Loucy (cell line): ENCODE measurements around the gene GRHL1.

Source experiments
- H2AFZ ChIP-seq: fragments of 200-600 bp; sonication (generic); 2 replicates; pipeline ENCODE4 v1.6.0; 2016; ENCODE audit warnings: antibody characterized with exemption, mild to moderate bottlenecking, low read length, moderate library complexity
- H3F3A ChIP-seq: fragments of 200-600 bp; 2 replicates; pipeline ENCODE4 v1.6.0; 2016; ENCODE audit warnings: antibody characterized with exemption, low read depth, mild to moderate bottlenecking
- H3K27me3 ChIP-seq: fragments of 200-600 bp; sonication (generic); 2 replicates; pipeline ENCODE4 v1.6.1; 2014; ENCODE audit warnings: low read length, mild to moderate bottlenecking; ENCODE audit not compliant: insufficient read depth, poor library complexity, severe bottlenecking
- H3K36me3 ChIP-seq: fragments of 200-600 bp; sonication (generic); 2 replicates; pipeline ENCODE4 v1.6.1; 2016; ENCODE audit warnings: low read length; ENCODE audit not compliant: insufficient read depth
- H3K4me1 ChIP-seq: fragments of 200-600 bp; sonication (generic); 2 replicates; pipeline ENCODE4 v1.5.1; 2014; ENCODE audit warnings: low read length, mild to moderate bottlenecking; ENCODE audit not compliant: insufficient read depth, poor library complexity, severe bottlenecking
- H3K4me2 ChIP-seq: fragments of 200-600 bp; sonication (generic); 2 replicates; pipeline ENCODE4 v1.6.0; 2014; ENCODE audit warnings: antibody characterized with exemption, low read length, low read depth, mild to moderate bottlenecking; ENCODE audit not compliant: poor library complexity, severe bottlenecking
- H3K4me3 ChIP-seq: fragments of 200-600 bp; sonication (generic); 2 replicates; pipeline ENCODE4 v1.5.1; 2014; ENCODE audit warnings: low read length, mild to moderate bottlenecking, mixed read lengths; ENCODE audit not compliant: poor library complexity, severe bottlenecking
- H3K79me2 ChIP-seq: fragments of 200-600 bp; sonication (generic); 2 replicates; pipeline ENCODE4 v1.6.1; 2014; ENCODE audit warnings: low read length; ENCODE audit not compliant: insufficient read depth
- H3K9ac ChIP-seq: fragments of 200-600 bp; sonication (generic); 2 replicates; pipeline ENCODE4 v1.6.0; 2014; ENCODE audit warnings: mild to moderate bottlenecking, low read depth, low read length, moderate library complexity; ENCODE audit not compliant: poor library complexity, severe bottlenecking
- H3K9me2 ChIP-seq: fragments of 200-600 bp; sonication (generic); replicated peaks from 2 replicates; pipeline ENCODE4 v1.6.1; 2016; ENCODE audit warnings: low read depth, low read length, mixed read lengths
- H3K9me3 ChIP-seq: fragments of 200-600 bp; sonication (generic); 2 replicates; pipeline ENCODE4 v1.6.1; 2014; ENCODE audit warnings: mild to moderate bottlenecking, antibody characterized with exemption, low read length, low read depth; ENCODE audit not compliant: insufficient read depth
- H4K20me1 ChIP-seq: fragments of 200-600 bp; sonication (generic); 2 replicates; pipeline ENCODE4 v1.6.0; 2014; ENCODE audit warnings: antibody characterized with exemption, low read length, mild to moderate bottlenecking; ENCODE audit not compliant: insufficient read depth, poor library complexity, severe bottlenecking
- CTCF ChIP-seq: fragments of 200-600 bp; sonication (generic); conservative IDR thresholded peaks from 2 replicates; pipeline ENCODE4 v1.5.1; 2014; ENCODE audit warnings: mild to moderate bottlenecking, antibody characterized with exemption, low read length
- EZH2phosphoT487 ChIP-seq: fragments of 200-600 bp; IDR thresholded peaks from 2 replicates; pipeline ENCODE4 v1.6.1; 2018; ENCODE audit warnings: antibody characterized with exemption, mild to moderate bottlenecking, moderate library complexity, borderline replicate concordance

Gene GRHL1

GRCh38 chr2:10004401-10004800, 52.9 kb downstream of the GRHL1 start:
- H3K79me2 ChIP-seq: no peaks in the 10 kb centered on the region
- H3K4me2 ChIP-seq: no peak overlapping the region
- no peak overlapping the region for H2AFZ ChIP-seq
- H3K36me3 ChIP-seq: peaks cover 9% of the 10 kb centered on the region; the same call in 1 of the 2 replicates
- no peaks in the 10 kb centered on the region for H3K27me3 ChIP-seq
- H4K20me1 ChIP-seq: no peaks in the 10 kb centered on the region
- no peak overlapping the region for H3K4me3 ChIP-seq
- H3K9me2 ChIP-seq: no peaks in the 10 kb centered on the region
- H3K4me1 ChIP-seq: no peaks in the 10 kb centered on the region
- no peaks in the 10 kb centered on the region for H3K9me3 ChIP-seq
- no peak overlapping the region for H3K9ac ChIP-seq
- H3F3A ChIP-seq: no peaks in the 10 kb centered on the region
- TF ChIP-seq EZH2phosphoT487 (no peak), CTCF (no peak)

- Histone ChIP-seq H3K27me3 (no peaks in the 10 kb centered on the region), H3K9me3 (no peaks in the 10 kb centered on the region), H3K4me1 (no peaks in the 10 kb centered on the region), H3K9ac (no peak overlapping the region), H2AFZ (no peak overlapping the region), H3F3A (no peaks in the 10 kb centered on the region), H3K4me2 (no peak overlapping the region), H3K4me3 (no peak overlapping the region), H3K79me2 (no peaks in the 10 kb centered on the region), H3K9me2 (no peaks in the 10 kb centered on the region), H3K36me3 (peaks cover 9% of the 10 kb centered on the region; the same call in 1 of the 2 replicates), H4K20me1 (no peaks in the 10 kb centered on the region)
- TF ChIP-seq CTCF (no peak), EZH2phosphoT487 (no peak)
Measured at GRCh38 chr2:10004836-10005235, 53.3 kb downstream of the GRHL1 start.

- TF ChIP-seq EZH2phosphoT487 (no peak), CTCF (no peak)
- no peaks in the 10 kb centered on the region for H3K79me2 ChIP-seq
- no peak overlapping the region for H2AFZ ChIP-seq
Measured at GRCh38 chr2:10005461-10006235, 54.2 kb downstream of the GRHL1 start.

More at GRCh38 chr2:10005461-10006235, 54.2 kb downstream of the GRHL1 start:
- peaks cover 1% of the 10 kb centered on the region; the same call in 1 of the 2 replicates for H3K36me3 ChIP-seq
- no peak overlapping the region for H3K4me2 ChIP-seq
- H3K9ac ChIP-seq: no peak overlapping the region
- no peaks in the 10 kb centered on the region for H3K27me3 ChIP-seq
- H3K4me3 ChIP-seq: no peak overlapping the region
- no peaks in the 10 kb centered on the region for H3K4me1 ChIP-seq
- no peaks in the 10 kb centered on the region for H3K9me2 ChIP-seq
- no peaks in the 10 kb centered on the region for H3K9me3 ChIP-seq
- H4K20me1 ChIP-seq: no peaks in the 10 kb centered on the region
- no peaks in the 10 kb centered on the region for H3F3A ChIP-seq
